GM10266 (cell line): ENCODE measurements around the gene ZMYND11.
"Not testable (repeated sequence)": the region's sequence is repeated elsewhere in the genome, so short reads cannot be mapped to it uniquely, and the experiment has no call there.

Source experiments
- DNase-seq: peaks from one replicate; pipeline ENCODE4 v3.0.0; 2012; ENCODE audit errors: extremely low spot score
- TF ChIP-seq, protein P1 (sequence below): IDR thresholded peaks from 2 replicates; pipeline ENCODE4 v1.5.1; 2012; ENCODE audit warnings: mild to moderate bottlenecking, low read depth; ENCODE audit not compliant: control insufficient read depth, insufficient read depth; ENCODE audit errors: missing control alignments

ZMYND11 gene

DNA sequence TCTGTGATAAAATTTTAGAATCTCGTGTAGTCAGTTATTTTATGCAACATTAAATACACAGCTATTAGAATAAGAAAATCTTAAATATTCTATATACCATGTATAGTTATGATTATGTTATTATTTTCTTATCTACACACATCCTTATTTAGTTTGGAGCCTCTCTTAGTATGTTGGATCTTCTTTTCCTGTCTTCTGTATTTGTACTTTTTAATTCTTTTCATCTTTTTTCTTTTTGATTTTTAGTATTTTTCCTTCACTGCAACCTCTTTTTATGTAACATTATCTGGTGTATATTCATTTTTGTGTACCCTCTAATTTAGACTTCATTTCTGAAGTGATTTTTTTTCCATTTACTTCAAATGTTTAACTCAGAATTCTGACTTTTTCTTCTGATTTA is 48.9 kb downstream of the ZMYND11 start:
- no peak for DNase-seq
- TF ChIP-seq, protein P1, sequence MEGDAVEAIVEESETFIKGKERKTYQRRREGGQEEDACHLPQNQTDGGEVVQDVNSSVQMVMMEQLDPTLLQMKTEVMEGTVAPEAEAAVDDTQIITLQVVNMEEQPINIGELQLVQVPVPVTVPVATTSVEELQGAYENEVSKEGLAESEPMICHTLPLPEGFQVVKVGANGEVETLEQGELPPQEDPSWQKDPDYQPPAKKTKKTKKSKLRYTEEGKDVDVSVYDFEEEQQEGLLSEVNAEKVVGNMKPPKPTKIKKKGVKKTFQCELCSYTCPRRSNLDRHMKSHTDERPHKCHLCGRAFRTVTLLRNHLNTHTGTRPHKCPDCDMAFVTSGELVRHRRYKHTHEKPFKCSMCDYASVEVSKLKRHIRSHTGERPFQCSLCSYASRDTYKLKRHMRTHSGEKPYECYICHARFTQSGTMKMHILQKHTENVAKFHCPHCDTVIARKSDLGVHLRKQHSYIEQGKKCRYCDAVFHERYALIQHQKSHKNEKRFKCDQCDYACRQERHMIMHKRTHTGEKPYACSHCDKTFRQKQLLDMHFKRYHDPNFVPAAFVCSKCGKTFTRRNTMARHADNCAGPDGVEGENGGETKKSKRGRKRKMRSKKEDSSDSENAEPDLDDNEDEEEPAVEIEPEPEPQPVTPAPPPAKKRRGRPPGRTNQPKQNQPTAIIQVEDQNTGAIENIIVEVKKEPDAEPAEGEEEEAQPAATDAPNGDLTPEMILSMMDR, result no peak

DNA sequence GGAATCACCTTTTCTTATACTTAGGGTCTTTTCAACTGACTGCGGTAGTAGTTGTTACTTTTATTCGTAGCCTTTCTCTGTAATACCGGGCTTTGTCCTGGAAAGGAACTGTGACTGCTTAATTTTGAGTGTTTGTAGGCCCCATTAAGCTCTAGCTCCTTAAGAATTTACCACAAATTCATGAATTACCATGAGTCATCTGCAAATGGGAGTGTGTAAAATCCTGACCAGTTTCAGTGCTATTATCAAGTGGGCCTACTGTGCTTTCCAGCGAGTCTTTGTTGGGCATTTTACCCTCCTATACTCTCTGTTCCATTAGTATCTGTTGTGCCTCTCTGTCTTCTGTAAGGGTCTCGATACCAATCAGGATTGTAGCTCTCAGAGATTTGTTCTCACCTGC is 49.7 kb downstream of the ZMYND11 start:
- DNase-seq, result no peak
- TF ChIP-seq, protein P1, result no peak

DNA sequence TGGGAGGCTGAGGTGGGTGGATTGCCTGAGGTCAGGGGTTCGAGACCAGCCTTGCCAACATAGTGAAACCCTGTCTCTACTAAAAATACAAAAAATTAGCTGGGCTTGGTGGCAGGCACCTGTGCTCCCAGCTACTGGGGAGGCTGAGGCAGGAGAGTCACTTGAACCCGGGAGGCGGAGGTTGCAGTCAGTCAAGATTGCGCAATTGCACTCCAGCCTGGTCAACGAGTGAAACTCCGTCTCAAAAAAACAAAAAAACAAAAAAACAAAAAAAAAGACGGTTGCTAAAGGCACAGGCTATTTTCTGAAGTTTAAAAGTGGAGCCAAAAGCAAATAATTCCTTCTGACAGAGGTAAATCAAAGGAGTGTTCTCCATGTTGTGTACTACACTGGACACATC is 50.3 kb downstream of the ZMYND11 start:
- not testable (repeated sequence) for DNase-seq

DNA sequence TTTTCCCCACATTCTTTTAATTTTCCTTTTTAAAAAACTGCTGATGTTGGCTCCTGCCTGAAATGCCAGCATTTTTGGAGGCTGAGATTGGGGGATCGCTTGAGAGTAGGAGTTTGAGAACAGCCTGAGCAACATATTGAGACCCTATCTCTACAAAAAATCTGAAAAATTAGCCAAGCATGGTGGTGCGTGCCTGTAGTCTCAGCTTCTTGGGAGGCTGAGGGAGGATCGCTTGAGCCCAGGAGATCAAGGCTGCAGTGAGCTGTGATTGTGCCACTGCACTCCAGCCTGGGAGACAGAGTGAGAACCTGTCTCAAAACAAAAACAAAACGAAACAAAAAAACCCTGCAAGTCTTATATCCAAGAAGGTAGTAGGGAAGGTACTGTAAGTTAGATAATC is 51.7 kb downstream of the ZMYND11 start:
- no peak for DNase-seq
- TF ChIP-seq, protein P1, result no peak

DNA sequence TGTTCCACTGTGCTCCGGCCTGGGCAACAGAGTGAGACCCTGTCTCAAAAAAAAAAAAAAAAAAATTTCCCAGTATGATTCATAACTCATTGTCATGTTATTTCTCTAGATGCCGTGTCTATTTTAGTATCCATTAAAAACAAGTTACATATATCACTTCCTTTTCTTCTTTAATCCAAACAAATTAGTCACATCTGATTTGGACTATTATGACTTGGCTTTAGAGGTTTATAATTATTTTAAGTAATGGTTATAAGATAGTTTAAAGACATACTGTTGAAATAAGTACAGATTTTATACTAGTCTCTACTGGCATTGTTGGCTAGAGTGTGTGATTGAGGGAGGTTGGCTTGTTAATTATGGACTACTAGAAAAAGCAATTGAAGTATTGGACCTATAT is 53.3 kb downstream of the ZMYND11 start:
- no peak for DNase-seq
- TF ChIP-seq, protein P1, result no peak

DNA sequence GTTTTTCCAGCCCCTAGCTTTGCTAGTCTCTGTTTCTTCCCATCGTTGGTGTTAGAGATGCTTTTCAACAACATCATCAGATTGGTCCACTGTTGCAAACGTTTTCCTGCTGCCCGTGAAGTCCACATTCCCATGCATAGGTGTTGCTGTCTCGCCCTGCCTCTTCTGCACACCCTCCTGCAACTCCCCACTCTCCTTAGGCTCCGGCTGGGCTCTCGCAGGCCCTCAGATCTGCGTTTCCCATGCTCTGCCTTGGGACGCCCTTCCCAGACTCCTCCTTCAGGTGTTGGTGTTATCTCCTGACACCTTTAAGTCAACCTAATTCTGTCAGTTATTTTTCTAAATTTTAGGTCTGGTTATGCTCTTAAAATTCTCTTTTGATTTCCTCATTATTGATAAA is 55.0 kb downstream of the ZMYND11 start:
- no peak for DNase-seq
- TF ChIP-seq, protein P1, result no peak

DNA sequence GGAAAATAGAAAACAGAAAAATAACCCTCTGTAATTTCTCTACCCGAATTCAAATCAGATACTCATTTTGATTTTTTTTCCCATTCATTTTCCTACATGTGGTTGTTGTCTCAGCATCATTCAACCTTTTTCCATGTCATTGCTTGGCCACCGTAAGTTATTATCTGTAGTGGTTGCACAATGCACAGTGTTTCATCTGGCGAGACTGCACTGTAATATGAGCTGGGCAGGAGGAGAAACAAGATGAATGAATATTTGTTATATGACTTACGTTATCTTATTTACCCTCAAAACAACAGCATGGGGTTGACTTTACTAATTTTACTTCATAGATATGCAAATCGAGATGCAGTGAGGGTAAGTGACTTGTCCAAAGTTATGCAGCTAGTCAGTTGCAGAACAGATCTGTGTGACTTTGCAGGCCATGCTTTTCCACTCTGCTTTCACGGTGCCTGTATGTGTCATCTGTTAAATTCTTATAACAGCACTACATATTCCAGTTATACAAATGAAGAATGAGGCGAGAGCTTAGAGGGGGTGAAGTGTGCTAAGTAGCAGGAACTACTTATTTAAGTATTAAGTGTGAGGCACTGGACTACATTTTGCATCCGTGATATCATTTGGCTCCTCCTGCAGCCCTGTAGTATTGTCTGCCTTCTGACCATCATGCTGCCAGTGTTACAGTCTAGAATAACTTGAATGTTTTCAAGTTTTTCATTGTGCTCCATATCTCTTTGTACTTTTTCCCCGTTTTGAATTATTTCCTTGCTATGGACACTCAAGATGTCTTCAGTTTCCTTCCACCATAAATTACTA is 56.7 kb downstream of the ZMYND11 start:
- no peak for DNase-seq
- TF ChIP-seq, protein P1, result no peak

DNA sequence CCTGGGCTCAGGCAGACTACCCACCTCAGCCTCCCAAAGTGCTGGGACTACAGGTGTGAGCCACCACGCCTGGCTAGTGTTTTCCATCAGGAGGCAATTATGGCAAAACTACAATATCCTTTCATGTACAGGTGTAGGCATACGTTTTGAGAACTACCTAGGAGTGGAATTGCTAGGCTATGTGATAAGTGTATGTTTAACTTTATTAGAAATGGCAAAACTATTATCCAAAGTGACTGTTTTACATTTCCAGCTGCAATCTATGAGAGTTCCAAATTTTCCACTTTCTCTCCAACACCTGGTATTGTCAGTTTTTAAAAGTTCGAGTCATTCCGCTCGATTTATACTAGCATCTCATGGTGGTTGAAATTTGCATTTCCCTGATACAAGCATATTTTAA is 59.0 kb downstream of the ZMYND11 start:
- no peak for DNase-seq
- TF ChIP-seq, protein P1, result no peak
